GM12873 (cell line): ENCODE data around the gene INSL3.

Source experiments
- TF ChIP-seq, protein P1 (sequence below): IDR thresholded peaks from 2 replicates; pipeline ENCODE4 v1.5.1; 2012; ENCODE audit warnings: low read depth, mild to moderate bottlenecking, moderate library complexity, low read length, control low read depth; ENCODE audit not compliant: insufficient read depth; ENCODE audit errors: missing control alignments

The INSL3 gene

DNA sequence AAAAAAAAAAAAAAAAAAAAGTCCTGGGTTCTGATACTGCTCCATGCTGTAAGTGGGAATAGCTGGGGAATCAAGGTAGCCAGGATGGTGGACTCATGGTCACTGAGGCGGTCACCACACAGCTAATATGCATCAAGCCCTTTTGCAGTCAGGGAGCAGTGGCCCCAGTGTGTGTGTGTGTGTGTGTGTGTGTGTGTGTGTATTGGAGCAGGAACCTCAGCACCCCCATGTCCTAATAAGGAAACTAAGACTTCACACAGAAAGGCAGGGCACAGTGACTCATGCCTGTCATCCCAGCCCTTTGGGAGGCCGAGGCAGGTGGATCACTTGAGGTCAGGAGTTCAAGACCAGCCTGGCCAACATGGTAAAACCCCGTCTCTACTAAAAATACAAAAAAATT is 14.4 kb downstream of the INSL3 start:
- TF ChIP-seq, protein P1, sequence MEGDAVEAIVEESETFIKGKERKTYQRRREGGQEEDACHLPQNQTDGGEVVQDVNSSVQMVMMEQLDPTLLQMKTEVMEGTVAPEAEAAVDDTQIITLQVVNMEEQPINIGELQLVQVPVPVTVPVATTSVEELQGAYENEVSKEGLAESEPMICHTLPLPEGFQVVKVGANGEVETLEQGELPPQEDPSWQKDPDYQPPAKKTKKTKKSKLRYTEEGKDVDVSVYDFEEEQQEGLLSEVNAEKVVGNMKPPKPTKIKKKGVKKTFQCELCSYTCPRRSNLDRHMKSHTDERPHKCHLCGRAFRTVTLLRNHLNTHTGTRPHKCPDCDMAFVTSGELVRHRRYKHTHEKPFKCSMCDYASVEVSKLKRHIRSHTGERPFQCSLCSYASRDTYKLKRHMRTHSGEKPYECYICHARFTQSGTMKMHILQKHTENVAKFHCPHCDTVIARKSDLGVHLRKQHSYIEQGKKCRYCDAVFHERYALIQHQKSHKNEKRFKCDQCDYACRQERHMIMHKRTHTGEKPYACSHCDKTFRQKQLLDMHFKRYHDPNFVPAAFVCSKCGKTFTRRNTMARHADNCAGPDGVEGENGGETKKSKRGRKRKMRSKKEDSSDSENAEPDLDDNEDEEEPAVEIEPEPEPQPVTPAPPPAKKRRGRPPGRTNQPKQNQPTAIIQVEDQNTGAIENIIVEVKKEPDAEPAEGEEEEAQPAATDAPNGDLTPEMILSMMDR, result no peak

DNA sequence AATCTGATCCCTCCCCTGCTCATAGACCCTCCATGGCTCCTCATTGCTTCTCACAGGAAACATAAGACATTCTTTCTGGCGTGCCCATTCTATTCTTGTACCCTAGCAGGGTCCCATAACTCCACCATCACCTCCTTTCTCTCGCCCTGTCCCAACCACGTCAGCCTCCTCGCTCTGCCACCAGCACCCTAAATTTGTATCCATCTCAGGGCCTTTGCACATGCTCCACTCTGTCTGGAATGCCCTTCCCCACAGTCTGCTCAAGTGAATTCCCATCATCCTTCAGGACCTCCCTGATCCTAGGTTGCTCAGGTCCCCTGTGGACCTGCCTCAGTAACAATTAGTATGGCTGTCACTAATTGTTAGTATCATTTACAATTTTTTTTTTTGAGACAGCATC is 15.9 kb downstream of the INSL3 start:
- TF ChIP-seq, protein P1, result no peak

DNA sequence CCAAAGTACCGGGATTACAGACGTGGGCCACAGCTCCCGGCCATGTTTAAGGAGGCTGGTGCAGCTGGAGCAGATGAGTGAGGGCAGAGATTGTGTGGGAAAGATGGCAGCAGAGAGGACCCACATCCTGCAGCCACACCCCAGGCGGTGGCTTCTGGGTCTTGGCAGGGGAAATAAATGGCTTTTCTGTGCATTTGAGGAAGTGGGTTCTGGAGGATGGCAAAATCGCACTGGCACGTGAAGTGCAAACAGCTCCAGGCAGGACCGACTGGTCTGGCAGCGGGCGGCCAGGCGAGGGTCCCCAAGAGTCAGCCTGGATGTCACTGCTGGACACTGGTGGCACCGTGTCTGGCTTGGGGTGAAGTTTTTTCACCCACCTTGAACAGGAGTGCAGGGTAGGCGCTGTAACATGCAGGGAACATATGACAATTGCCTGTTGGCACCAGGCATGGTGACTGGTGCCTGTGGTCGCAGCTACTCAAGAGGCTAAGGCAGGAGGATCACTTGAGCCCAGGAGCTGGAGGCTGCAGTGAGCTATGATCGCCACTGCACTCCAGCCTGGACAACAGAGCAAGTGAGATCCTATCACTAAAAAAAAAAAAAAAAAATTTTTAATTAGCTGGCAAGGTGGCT is 17.9 kb downstream of the INSL3 start:
- TF ChIP-seq, protein P1, result no peak

DNA sequence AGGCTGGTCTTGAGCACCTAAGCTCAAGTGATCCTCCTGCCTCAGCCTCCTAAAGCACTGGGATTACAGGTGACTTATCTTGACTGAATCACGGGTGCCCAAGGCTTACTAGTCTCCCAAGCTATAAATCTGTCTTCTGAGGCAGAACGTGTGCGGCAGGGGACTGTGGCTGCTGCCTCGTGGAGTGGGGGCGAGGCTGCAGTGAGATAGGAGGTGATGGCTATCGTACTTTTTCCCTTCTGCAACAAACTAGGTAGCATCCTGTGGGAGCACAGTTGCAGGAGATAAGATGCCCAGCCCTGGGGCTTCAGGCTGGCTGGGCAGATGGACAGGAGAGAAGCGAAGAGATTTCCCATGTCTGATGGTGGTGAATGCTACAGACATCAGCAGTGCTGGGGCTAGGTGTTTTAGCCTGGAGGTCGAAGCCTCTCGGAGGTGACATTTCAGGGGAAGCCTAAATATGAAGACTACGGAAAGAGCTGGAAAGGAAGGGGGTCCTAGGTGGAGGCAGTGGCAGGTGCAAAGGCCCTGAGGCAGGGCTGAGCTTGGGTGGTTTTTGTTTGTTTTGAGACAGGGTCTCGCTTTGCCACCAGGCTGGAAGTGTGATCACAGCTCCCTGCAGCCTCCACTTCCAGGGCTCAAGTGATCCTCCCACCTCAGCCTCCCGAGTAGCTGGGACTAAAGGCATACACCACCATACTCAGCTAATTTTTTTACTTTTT is 19.0 kb downstream of the INSL3 start:
- TF ChIP-seq, protein P1, result no peak

DNA sequence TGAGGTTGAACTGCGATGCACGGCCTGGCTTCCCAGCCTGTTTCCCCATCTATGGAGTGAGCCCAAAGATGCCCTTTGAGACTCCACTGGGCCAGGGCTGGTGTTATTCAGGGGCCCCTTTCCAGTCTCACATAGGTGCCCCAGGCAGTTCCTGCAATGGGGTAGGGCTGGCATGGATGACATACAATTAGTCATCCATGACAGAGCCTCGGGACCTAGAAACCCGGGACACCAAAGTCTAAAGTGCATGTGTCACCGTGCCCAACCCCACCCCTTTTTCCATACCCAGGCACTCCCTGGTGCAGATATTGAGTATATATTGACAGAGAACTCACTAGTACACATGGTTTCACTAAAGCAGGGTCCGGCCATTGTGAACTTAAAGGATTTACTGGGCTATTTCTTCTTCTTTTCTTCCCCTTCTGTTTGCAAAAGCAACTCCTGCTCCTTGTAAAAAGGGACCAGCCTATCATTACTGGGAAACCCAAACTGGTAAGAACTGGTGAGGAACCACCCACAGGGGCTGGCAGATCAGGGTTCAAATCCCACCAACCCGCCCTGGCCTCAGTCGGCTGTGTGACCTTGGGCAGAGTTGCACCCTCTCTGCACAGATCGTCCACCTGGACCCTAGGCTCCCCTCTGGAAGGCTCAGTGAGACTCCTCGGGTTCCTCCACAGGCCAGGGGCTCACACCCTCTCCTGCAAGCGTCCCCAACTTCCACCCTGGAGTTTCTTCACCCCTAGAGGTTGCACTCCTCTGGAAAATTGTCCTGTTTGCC is 23.7 kb downstream of the INSL3 start:
- TF ChIP-seq, protein P1, result no peak

DNA sequence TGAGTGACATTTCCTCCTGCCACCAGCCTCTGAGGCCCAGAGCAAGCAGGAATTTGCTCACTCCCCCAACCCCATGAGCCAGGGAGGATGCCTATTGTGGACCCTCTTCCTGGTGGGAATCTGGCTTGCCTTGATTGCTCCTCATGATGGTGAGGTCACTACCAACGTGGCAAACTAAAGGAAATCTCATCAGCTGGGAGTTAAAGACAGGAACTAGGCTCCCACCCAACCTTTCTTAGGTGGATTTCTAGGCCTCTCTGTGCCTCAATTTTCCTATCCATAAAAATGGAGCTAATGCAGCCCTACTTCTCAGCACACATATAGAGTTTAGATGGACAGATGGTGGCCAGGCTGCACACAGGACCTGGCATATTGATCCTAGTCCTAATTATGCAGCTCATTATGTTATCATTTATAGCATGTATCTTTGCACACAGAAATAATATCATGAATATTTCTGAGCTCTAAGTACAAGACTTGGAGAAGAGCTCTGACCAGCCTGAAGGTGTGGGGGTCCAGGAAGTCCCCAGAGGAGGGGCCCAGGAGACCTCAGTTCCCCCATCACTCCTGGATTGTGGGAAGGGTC is 24.4 kb downstream of the INSL3 start:
- TF ChIP-seq, protein P1, result no peak
